Peyer's patch (tissue), 4 donors: ENCODE measurements around the gene CADPS.

Experiments used
- CTCF ChIP-seq, 6 experiments: fragments of 450-650 bp in 4 of 6; fragments of 200-600 bp in 2 of 6; sonication (generic) in 1 of 6; IDR thresholded peaks; one replicate each; pipeline ENCODE4 v1.5.1; 2017 to 2019; ENCODE audit warnings: antibody characterized with exemption in 6 of 6, mild to moderate bottlenecking in 3 of 6, moderate library complexity in 1 of 6
- POLR2A ChIP-seq, 2 donors: fragments of 450-650 bp; IDR thresholded peaks; one replicate each; pipeline ENCODE4 v1.5.1; 2017; ENCODE audit warnings: antibody characterized with exemption in 2 of 2, mild to moderate bottlenecking in 2 of 2, moderate library complexity in 2 of 2

GRCh38 chr3:62803276-62803675, 71.9 kb downstream of the CADPS start:
- TF ChIP-seq CTCF (IDR thresholded peaks at IDR 0.05) (no peak), POLR2A (IDR thresholded peaks at IDR 0.05) (no peak)
